GM23338 (cell line): Measurements from ENCODE around the gene CMSS1. TPM values are rescaled to one million over a fixed set of nuclear protein-coding genes. Genes with fewer than 3 reads are reported as not detected.

Source experiments
- ATAC-seq: fragments of 200-7000 bp; cut with Tn5 transposase; 3 replicates; pipeline ENCODE4 v1.9.1; 2020
- DNase-seq: peaks from one replicate; pipeline ENCODE4 v3.0.0-alpha.2; 2015; ENCODE audit warnings: low spot score
- H2AFZ ChIP-seq: fragments of 200-600 bp; sonication (generic); 2 replicates; pipeline ENCODE4 v1.8.0; 2016; ENCODE audit warnings: antibody characterized with exemption, mild to moderate bottlenecking, moderate library complexity
- H3F3A ChIP-seq: fragments of 200-600 bp; sonication (generic); replicated peaks from 2 replicates; pipeline ENCODE4 v1.8.0; 2017; ENCODE audit warnings: antibody characterized with exemption, mixed run types, low read depth
- H3K27ac ChIP-seq: fragments of 200-600 bp; sonication (generic); 2 replicates; pipeline ENCODE4 v1.6.1; 2016; ENCODE audit warnings: low read depth
- H3K27me3 ChIP-seq: fragments of 200-600 bp; sonication (generic); 2 replicates; pipeline ENCODE4 v1.8.0; 2016; ENCODE audit warnings: mild to moderate bottlenecking, mixed run types, moderate library complexity; ENCODE audit not compliant: insufficient read depth
- H3K36me3 ChIP-seq: fragments of 200-600 bp; sonication (generic); 2 replicates; pipeline ENCODE4 v1.8.0; 2016; ENCODE audit warnings: mild to moderate bottlenecking; ENCODE audit not compliant: insufficient read depth
- H3K4me1 ChIP-seq: fragments of 200-600 bp; sonication (generic); 2 replicates; pipeline ENCODE4 v1.8.0; 2016; ENCODE audit warnings: mild to moderate bottlenecking, moderate library complexity; ENCODE audit not compliant: insufficient read depth
- H3K4me2 ChIP-seq: fragments of 200-600 bp; sonication (generic); 2 replicates; pipeline ENCODE4 v1.7.1; 2017; ENCODE audit warnings: mixed run types
- H3K4me3 ChIP-seq: fragments of 200-600 bp; sonication (generic); 2 replicates; pipeline ENCODE4 v1.6.1; 2016; ENCODE audit warnings: mixed run types
- H3K79me2 ChIP-seq: fragments of 200-600 bp; sonication (generic); replicated peaks from 2 replicates; pipeline ENCODE4 v1.8.0; 2017; ENCODE audit warnings: mild to moderate bottlenecking; ENCODE audit not compliant: insufficient read depth
- H3K9me2 ChIP-seq: fragments of 200-600 bp; sonication (generic); 2 replicates; pipeline ENCODE4 v1.8.0; 2017; ENCODE audit not compliant: insufficient read depth
- H4K20me1 ChIP-seq: fragments of 200-600 bp; sonication (generic); replicated peaks from 2 replicates; pipeline ENCODE4 v1.8.0; 2017; ENCODE audit warnings: mild to moderate bottlenecking; ENCODE audit not compliant: insufficient read depth
- H3K27ac Mint-ChIP-seq: 2 replicates; pipeline ENCODE4 v1.8.0; 2020; ENCODE audit warnings: inconsistent platforms, mild to moderate bottlenecking, moderate library complexity, mixed read lengths
- H3K27me3 Mint-ChIP-seq: 3 replicates; pipeline ENCODE4 v1.8.0; 2022; ENCODE audit warnings: low read depth, mild to moderate bottlenecking, moderate library complexity, mixed read lengths, inconsistent platforms; ENCODE audit not compliant: insufficient read depth, poor library complexity
- H3K36me3 Mint-ChIP-seq: 3 replicates; pipeline ENCODE4 v1.8.0; 2021; ENCODE audit warnings: low read depth, mild to moderate bottlenecking, inconsistent platforms, moderate library complexity, mixed read lengths
- H3K4me1 Mint-ChIP-seq: 3 replicates; pipeline ENCODE4 v1.8.0; 2020; ENCODE audit warnings: mild to moderate bottlenecking, inconsistent platforms, mixed read lengths
- H3K4me3 Mint-ChIP-seq: 3 replicates; pipeline ENCODE4 v1.8.0; 2021; ENCODE audit warnings: moderate library complexity, mild to moderate bottlenecking, inconsistent platforms, mixed read lengths
- H3K9me3 Mint-ChIP-seq: 3 replicates; pipeline ENCODE4 v1.8.0; 2020; ENCODE audit warnings: moderate library complexity, mild to moderate bottlenecking, inconsistent platforms, mixed read lengths
- JUNB ChIP-seq: IDR thresholded peaks from one replicate; pipeline ENCODE4 v1.6.1; 2016; ENCODE audit warnings: antibody characterized with exemption; ENCODE audit not compliant: unreplicated experiment
- NANOG ChIP-seq: IDR thresholded peaks from 2 replicates; pipeline ENCODE4 v1.6.1; 2016; ENCODE audit warnings: antibody characterized with exemption, borderline replicate concordance
- ZNF331 ChIP-seq: fragments of 250-450 bp; sonication (Bioruptor Pico); IDR thresholded peaks from 2 replicates; pipeline ENCODE4 v1.5.0; 2020; ENCODE audit warnings: low read depth, mild to moderate bottlenecking, moderate library complexity
- ZNF462 ChIP-seq: fragments of 250-450 bp; sonication (Bioruptor Pico); IDR thresholded peaks from 2 replicates; pipeline ENCODE4 v1.5.0; 2020; ENCODE audit warnings: mild to moderate bottlenecking, moderate library complexity
- polyA plus RNA-seq: library from polyadenylated mRNA; unstranded; fragments of >200 nt; fragmentation: Nextera tagmentation; extraction: Ambion mirVana; gene quantifications from 2 replicates; pipeline ENCODE4 v1.2.1, GENCODE V29; 2016
- total RNA-seq: library from RNA; depleted of rRNA; stranded (reverse); fragments of >200 nt; shearing (Covaris generic); gene quantifications from 2 replicates; pipeline ENCODE4 v1.2.3, GENCODE V29; 2014

The CMSS1 gene
- total and polyA plus RNA-seq, 2 experiments from 2014 or later, result 39.4 to 187 TPM

- TF ChIP-seq ZNF462, result no peak
Observed at GRCh38 chr3:99949956-99950670, 132.5 kb downstream of the CMSS1 start (continued).

GRCh38 chr3:99950921-99951320 is 133.3 kb downstream of the CMSS1 start:
- Histone ChIP-seq H3K4me2 (no peak overlapping the region), H3K4me1 (peaks cover 29% of the 10 kb centered on the region), H3F3A (no peaks in the 10 kb centered on the region), H3K9me2 (no peaks in the 10 kb centered on the region), H3K36me3 (no peaks in the 10 kb centered on the region), H3K27ac (no peak overlapping the region), H3K27me3 (no peaks in the 10 kb centered on the region), H4K20me1 (no peaks in the 10 kb centered on the region), H3K79me2 (no peaks in the 10 kb centered on the region; the same call in 1 of the 2 replicates), H3K4me3 (no peak overlapping the region), H2AFZ (no peak overlapping the region)
- Mint-ChIP-seq H3K36me3 (no peaks in the 10 kb centered on the region), H3K27ac (no peak overlapping the region), H3K4me3 (no peak overlapping the region), H3K27me3 (peaks cover 2% of the 10 kb centered on the region), H3K9me3 (no peaks in the 10 kb centered on the region), H3K4me1 (peaks cover 21% of the 10 kb centered on the region)
- ATAC-seq (no peak), DNase-seq (no peak)
- TF ChIP-seq NANOG (no peak), ZNF331 (CRISPR knock-in tag) (no peak), ZNF462 (no peak), JUNB (no peak)
